GM12892 (cell line): ENCODE measurements around the gene IBTK.
"Not testable (repeated sequence)": the region's sequence is repeated elsewhere in the genome, so short reads cannot be mapped to it uniquely, and the experiment has no call there.

Source experiments
- DNase-seq: peaks from one replicate; pipeline ENCODE4 v3.0.0; 2011; ENCODE audit not compliant: insufficient read length
- FAIRE-seq: peaks from 2 replicates; lab custom pipeline; 2011; peaks lifted over from hg19 to GRCh38; lab: Jason Lieb, UNC
- POLR2A ChIP-seq: IDR thresholded peaks from 2 replicates; pipeline ENCODE4 v1.6.1; 2011; ENCODE audit warnings: low read depth, low read length, control low read depth
- POLR2AphosphoS5 ChIP-seq: IDR thresholded peaks from 2 replicates; pipeline ENCODE4 v1.6.1; 2011; ENCODE audit warnings: low read depth, low read length, control low read depth
- TAF1 ChIP-seq: IDR thresholded peaks from 2 replicates; pipeline ENCODE4 v1.6.1; 2011; ENCODE audit warnings: low read depth, mild to moderate bottlenecking, control low read depth, low read length, borderline replicate concordance

Gene IBTK

DNA sequence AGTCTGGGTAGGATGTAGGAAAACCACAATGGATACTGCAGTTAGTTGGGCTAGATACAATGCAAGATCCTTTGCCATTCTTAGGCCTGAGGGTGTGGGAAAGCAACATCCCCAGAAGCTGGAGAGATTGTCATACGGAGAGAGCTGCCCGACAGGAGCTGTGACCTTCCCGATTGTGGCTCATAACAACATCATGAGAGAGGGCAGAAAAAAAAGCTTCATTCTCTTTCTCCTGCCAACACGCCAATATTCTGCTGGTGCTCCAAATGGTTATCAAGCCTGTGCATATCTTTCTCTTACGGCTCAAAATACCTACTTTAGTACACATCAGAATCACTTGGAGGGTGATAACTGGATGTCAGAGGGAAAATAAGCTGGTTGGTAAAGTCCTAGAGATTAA, 81.1 kb downstream of the IBTK start:
- no peak for DNase-seq
- TF ChIP-seq TAF1 = no peak
- no peak for TF ChIP-seq POLR2AphosphoS5
- no peak for TF ChIP-seq POLR2A
- FAIRE-seq = no peak

DNA sequence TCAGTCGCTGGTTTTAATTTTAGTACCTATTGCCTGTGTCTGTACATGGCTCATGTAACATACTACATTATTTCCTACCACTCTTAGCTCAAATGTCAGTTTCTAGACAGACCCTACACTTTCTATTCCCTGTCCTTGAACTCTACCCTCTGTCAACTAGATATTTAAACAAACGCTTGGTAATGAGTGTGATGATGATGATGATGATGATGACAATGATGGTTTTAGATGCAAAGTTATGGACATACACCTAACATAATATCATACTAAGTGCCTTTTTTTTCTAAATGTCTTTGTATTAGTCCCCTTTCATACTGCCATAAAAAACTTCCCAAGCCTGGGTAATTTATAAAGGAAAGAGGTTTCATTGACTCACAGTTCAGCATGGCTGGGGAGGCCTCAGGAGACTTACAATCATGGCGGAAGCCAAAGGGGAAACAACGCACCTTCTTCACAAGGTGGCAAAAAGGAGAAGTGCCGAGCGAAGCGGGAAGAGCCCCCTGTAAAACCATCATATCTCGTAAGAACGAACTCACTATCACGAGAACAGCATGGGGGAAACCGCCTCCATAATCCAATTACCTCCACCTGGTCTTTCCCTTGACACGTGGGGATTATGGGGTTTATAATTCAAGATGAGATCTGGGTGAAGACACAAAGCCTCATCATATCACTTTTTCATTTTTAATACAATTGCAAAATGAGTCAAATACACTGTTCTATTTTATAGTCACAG, 87.1 kb downstream of the IBTK start:
- DNase-seq (no peak), FAIRE-seq (no peak)
- TF ChIP-seq POLR2AphosphoS5 (no peak), TAF1 (no peak), POLR2A (no peak)

DNA sequence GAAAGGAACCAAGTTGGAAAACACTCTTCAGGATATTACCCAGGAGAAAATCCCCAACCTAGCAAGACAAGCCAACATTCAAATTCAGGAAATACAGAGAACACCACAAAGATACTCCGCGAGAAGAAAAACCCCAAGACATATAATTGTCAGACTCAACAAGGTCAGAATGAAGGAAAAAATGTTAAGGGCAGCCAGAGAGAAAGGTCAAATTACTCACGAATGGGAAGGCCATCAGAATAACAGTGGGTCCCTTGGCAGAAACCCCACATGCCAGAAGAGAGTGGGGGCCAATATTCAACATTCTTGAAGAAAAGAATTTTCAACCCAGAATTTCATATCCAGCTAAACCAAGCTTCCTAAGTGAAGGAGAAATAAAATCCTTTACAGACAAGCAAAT, 94.8 kb downstream of the IBTK start:
- DNase-seq, FAIRE-seq: not testable (repeated sequence)

DNA sequence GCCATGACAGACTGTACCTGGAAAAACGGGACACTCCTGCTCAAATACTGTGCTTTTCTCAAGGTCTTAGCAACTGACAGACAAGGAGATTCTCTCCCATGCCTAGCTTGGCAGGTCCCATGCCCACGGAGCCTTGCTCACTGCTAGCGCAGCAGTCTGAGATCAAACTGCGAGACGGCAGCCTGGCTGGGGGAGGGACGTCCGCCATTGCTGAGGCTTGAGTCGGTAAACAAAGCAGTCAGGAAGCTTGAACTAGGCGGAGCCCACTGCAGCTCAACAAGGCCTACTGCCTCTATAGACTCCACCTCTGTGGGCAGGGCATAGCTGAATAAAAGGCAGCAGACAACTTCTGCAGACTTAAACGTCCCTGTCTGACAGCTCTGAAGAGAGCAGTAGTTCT, 96.4 kb downstream of the IBTK start:
- not testable (repeated sequence) for FAIRE-seq, DNase-seq

DNA sequence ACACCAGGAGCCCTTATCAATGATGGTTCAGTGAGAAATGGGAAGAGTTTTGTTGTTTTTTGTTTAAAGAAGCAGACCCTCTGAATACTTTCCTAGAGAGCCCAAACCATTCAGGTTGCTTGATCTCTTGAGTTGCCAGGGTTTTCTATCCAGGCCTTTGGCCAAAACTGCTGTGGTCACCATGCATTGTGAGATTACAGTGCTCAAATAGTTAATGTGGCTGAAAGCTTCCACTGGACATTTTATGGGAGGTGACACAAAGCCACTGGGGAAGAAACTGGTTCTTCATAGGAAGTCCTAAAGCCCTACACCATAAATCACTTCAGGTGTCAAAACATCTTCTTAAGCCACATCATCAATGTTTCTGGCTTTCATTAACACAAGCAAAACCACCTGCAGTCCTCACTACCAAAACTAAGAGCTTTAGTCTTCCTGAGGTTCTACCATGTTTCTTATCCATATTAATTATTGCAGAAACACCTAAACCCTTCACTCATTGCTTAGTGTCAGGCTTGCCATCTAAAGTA, 101.6 kb downstream of the IBTK start:
- no peak for DNase-seq
- FAIRE-seq = no peak
- TF ChIP-seq TAF1 = no peak
- TF ChIP-seq POLR2A = no peak
- TF ChIP-seq POLR2AphosphoS5 = no peak

DNA sequence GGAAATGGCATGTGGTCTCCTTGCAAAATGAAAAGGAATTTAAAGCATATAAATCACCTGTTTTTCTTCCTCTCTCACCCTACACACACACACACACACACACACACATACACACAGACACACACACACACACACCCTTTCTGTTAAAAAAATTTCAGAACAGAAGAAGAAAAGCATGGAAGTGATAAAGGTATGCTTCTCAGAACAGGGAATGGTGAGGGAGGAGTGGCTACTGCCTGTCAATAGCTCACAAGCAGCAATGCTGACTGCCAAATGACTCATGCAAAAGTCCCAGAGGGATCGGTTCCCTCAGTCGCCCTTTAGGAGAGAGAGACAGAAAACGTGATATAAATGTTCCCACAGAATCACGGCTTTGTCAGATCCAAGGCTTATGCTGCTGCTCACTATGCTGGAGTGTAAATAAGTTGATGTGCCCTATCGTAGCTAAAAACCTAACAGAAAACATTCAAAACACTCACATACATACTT, 102.6 kb downstream of the IBTK start:
- no peak for TF ChIP-seq POLR2A
- no peak for TF ChIP-seq TAF1
- TF ChIP-seq POLR2AphosphoS5 = no peak
- no peak for FAIRE-seq
- DNase-seq = no peak

DNA sequence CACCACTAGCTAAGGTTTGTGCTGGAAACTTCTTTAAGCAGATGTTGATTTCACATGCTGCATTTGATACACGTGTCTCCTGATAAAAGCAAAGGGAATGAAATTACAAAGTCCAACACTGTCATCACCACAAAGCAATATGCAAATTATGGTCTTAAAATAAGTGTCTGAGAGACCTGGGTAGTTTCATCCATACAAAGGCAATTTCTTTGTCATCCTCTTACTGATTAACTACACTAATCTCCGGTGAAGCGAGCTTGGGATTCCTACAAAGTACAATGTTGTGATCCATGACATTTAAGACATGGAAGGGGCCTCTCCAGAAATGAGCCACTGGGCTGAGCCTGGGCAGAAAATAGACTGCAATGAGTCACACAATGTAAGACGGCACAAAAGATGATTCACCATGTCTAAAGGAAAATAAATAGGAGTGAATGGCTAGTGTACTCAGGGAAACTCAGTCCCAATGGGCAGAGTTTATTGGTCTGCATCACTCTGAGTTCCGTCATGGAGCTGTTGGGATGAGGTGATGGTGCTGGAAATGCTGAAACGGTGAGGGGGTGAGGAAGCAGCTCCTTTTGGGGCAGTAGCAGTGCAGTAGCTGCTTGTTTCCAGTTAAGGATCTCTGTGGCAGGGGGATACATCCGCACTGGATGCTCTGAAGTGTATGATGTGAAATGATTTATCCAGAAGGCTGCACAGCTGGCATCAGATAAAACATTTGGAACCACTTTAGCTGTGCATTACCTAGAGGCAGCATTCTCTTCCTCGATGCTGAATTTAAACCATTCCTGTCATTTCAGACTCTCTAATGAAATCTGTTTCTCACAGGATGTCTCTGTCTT, 103.3 kb downstream of the IBTK start:
- DNase-seq = no peak

DNA sequence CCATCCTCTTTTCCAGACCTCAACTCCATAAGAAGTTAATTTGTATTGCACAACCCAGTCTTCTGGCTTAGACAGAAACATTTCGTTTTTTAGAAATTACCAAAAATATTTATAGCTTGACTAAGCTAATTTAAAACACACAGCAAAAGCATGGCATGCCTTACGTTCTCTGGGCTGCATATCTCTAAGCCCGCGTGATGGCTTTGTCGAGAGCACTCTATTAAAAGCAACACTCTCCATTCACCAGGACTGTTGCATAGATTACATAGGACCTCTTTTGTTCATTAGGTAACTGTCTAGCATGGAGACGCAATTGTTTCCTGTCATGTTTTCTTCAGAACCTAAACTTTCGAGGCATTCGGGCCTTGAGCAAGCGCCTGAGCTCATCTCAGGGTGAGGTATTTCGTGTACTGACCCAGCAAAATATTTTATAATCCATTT, 104.5 kb downstream of the IBTK start:
- FAIRE-seq = no peak
- DNase-seq = no peak
- TF ChIP-seq POLR2AphosphoS5 (no peak), TAF1 (no peak), POLR2A (no peak)

More for the DNA sequence above, 103.3 kb downstream of the IBTK start:
- TF ChIP-seq POLR2A = no peak
- no peak for TF ChIP-seq TAF1
- FAIRE-seq = no peak

DNA sequence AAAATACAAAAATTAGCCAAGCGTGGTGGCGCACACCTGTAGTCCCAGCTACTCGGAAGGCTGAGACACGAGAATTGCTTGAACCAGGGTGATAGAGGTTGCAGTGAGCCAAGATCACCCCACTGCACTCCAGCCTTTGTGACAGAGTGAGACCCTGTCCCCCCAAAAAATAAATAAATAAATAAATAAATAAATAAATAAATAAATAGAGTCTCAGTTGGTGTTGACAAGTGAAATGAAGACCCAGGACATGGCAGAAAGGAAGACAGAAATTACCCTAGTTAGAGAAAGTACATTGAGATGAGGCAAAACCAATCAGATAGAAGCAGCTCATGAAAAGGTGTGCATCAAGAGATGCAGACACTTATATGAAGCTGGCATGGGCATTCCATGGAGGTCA, 105.0 kb downstream of the IBTK start:
- DNase-seq (no peak), FAIRE-seq (no peak)
- TF ChIP-seq POLR2AphosphoS5 (no peak), TAF1 (no peak), POLR2A (no peak)

DNA sequence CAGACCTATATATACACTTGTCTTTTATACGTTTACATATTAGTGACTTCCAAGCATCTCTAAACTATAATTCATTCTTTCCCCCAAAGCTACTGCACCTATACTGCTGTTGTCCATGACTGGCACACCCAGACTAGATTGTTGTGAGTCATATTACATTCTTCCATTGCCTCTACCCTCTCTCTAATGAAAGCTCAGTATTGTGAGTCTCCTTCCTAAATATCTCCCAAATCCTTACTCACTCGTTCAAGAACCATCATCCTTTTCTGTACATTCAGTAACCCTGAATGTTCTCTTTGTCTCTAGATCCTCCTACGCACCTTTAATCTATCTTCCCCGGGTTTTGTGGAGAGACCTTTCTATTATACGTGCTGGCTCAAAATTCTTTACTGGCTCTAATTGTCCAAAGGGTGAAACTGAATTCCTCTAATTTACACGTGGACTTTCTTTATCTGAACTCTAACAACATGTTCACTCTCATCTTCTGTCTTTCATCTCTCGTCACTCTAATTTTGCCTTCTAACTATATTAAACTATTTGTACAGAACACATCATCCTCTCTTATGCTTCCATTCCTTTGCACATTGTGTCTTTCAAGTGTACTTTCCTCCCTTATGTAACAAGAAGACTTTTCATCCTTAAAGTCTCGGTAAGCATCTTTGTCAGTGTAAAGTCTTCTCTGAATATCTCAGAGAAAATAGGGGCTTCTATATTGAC, 109.3 kb downstream of the IBTK start:
- FAIRE-seq = no peak
- TF ChIP-seq POLR2A (no peak), TAF1 (no peak), POLR2AphosphoS5 (no peak)

DNA sequence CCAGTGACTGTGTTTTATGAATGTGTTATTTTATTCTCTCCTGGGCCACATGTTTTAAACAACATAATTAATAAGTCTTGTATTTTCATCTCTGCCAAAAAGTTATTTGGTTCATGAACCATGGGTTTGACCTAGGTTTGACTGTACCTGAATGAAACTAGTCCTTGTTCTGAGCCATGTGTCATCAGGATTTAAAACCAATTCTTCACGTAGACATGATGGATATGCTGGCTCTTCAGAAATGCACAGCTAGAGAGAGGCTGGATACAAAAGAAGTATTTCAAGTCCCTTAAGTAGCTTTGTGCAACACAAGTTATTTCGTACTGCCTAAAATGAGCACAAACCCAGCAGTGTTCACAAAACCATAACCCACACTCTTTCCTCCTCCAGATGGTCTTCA, 116.1 kb downstream of the IBTK start:
- FAIRE-seq = no peak

More for the DNA sequence above, 109.3 kb downstream of the IBTK start:
- DNase-seq = no peak

More for the DNA sequence above, 116.1 kb downstream of the IBTK start:
- no peak for DNase-seq
- TF ChIP-seq TAF1 (no peak), POLR2A (no peak), POLR2AphosphoS5 (no peak)
